Mesothelial cell of epicardium (in vitro differentiated cells): ENCODE measurements around the gene SMIM5. TPM values are rescaled to one million over a fixed set of nuclear protein-coding genes. Genes with fewer than 3 reads are reported as not detected.

Source experiments
- DNase-seq, 2 experiments: peaks; one replicate each; pipeline ENCODE4 v3.0.0; 2021; ENCODE audit warnings: low spot score in 2 of 2; ENCODE audit not compliant: unreplicated experiment in 2 of 2
- H3K27ac Mint-ChIP-seq: 2 replicates; pipeline ENCODE4 v1.8.0; 2021; ENCODE audit warnings: mixed read lengths
- H3K27me3 Mint-ChIP-seq: 2 replicates; pipeline ENCODE4 v1.8.0; 2021; ENCODE audit warnings: low read depth, mixed read lengths
- H3K36me3 Mint-ChIP-seq: 2 replicates; pipeline ENCODE4 v1.8.0; 2021; ENCODE audit warnings: mixed read lengths
- H3K4me1 Mint-ChIP-seq: 2 replicates; pipeline ENCODE4 v1.8.0; 2021; ENCODE audit warnings: mixed read lengths
- H3K4me3 Mint-ChIP-seq: 2 replicates; pipeline ENCODE4 v1.8.0; 2021; ENCODE audit warnings: mild to moderate bottlenecking, moderate library complexity, mixed read lengths
- H3K9me3 Mint-ChIP-seq: 2 replicates; pipeline ENCODE4 v1.8.0; 2021; ENCODE audit warnings: mixed read lengths
- total RNA-seq: library from RNA; stranded (reverse); gene quantifications from 3 replicates; pipeline ENCODE4 v1.2.1, GENCODE V29; 2021
- TF ChIP-seq, protein P1 (sequence below): fragments of 200-600 bp; sonication (generic); IDR thresholded peaks from one replicate; pipeline ENCODE4 v1.5.0; 2021; ENCODE audit warnings: antibody characterized with exemption; ENCODE audit not compliant: unreplicated experiment

SMIM5 gene
- total RNA-seq, 1 donor from 2014 or later = 1.7 TPM

DNA sequence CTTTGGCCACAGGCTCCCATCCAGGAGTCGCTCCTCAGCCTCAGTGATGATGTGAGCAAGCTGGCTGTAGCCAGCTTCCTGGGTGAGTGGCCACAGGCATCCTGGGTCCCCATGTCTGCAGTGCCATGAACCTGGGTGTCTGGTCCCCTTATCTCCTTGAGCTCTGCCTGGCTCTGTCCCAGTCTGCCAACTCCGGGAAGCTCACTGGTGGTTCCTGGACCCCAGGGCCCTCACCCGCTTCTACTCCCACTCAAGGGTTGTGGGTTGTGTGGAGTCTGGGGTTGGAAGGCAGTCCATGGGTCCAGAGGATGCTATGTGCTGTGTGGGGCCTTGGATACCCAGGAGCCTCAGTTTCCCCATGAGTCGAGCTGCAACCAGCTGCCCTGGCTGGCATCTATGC lies 11.7 kb upstream of the SMIM5 start:
- no peak overlapping the region for H3K4me3 Mint-ChIP-seq
- no peaks in the 10 kb centered on the region for H3K27me3 Mint-ChIP-seq
- H3K36me3 Mint-ChIP-seq = no peaks in the 10 kb centered on the region
- TF ChIP-seq, protein P1, sequence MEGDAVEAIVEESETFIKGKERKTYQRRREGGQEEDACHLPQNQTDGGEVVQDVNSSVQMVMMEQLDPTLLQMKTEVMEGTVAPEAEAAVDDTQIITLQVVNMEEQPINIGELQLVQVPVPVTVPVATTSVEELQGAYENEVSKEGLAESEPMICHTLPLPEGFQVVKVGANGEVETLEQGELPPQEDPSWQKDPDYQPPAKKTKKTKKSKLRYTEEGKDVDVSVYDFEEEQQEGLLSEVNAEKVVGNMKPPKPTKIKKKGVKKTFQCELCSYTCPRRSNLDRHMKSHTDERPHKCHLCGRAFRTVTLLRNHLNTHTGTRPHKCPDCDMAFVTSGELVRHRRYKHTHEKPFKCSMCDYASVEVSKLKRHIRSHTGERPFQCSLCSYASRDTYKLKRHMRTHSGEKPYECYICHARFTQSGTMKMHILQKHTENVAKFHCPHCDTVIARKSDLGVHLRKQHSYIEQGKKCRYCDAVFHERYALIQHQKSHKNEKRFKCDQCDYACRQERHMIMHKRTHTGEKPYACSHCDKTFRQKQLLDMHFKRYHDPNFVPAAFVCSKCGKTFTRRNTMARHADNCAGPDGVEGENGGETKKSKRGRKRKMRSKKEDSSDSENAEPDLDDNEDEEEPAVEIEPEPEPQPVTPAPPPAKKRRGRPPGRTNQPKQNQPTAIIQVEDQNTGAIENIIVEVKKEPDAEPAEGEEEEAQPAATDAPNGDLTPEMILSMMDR = no peak
- no peak overlapping the region for H3K27ac Mint-ChIP-seq
- no peak for DNase-seq
- no peaks in the 10 kb centered on the region for H3K9me3 Mint-ChIP-seq
- peaks cover 6% of the 10 kb centered on the region for H3K4me1 Mint-ChIP-seq

DNA sequence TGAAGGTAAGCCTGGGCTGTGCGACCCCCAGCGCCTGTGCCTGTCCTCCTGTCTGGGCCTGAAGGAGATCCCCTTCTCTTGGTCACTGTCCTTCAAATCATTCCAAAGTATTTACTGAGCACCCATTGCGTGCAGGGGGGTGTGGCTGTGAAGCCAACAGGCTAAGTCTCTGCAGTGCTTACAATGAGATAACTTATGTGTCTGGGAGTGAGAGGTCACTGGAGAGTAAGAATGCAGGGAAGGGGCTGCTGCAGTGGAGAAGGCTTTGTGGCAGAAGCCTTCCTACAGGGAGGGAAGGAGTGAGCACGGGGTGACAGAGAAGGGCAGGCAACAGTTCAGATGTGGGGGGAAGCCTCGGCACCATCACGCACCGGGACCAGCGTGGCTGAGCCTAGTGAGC lies 11.2 kb upstream of the SMIM5 start:
- Mint-ChIP-seq H3K4me3 (no peak overlapping the region), H3K4me1 (peaks cover 6% of the 10 kb centered on the region), H3K27ac (no peak overlapping the region), H3K36me3 (no peaks in the 10 kb centered on the region), H3K27me3 (no peaks in the 10 kb centered on the region), H3K9me3 (no peaks in the 10 kb centered on the region)
- TF ChIP-seq, protein P1 = no peak
- no peak for DNase-seq

GRCh38 chr17:75622771-75623273 lies 10.4 kb upstream of the SMIM5 start:
- Mint-ChIP-seq H3K27ac (no peak overlapping the region), H3K4me1 (peaks cover 6% of the 10 kb centered on the region), H3K9me3 (no peaks in the 10 kb centered on the region), H3K4me3 (no peak overlapping the region), H3K27me3 (no peaks in the 10 kb centered on the region), H3K36me3 (peaks cover 2% of the 10 kb centered on the region)
- TF ChIP-seq, protein P1 = no peak
- no peak for DNase-seq

GRCh38 chr17:75623386-75623785 lies 9.8 kb upstream of the SMIM5 start:
- Mint-ChIP-seq H3K27me3 (no peaks in the 10 kb centered on the region), H3K27ac (no peak overlapping the region), H3K4me1 (peaks cover 6% of the 10 kb centered on the region), H3K36me3 (peaks cover 2% of the 10 kb centered on the region), H3K9me3 (no peaks in the 10 kb centered on the region), H3K4me3 (no peak overlapping the region)
- TF ChIP-seq, protein P1 = no peak
- no peak for DNase-seq

- no peak overlapping the region for H3K27ac Mint-ChIP-seq
- H3K4me3 Mint-ChIP-seq = no peak overlapping the region
- DNase-seq = no peak
- H3K9me3 Mint-ChIP-seq = no peaks in the 10 kb centered on the region
- H3K36me3 Mint-ChIP-seq = peaks cover 2% of the 10 kb centered on the region
- H3K4me1 Mint-ChIP-seq = peaks cover 6% of the 10 kb centered on the region
- H3K27me3 Mint-ChIP-seq = no peaks in the 10 kb centered on the region
- TF ChIP-seq, protein P1 = no peak
Measured at GRCh38 chr17:75624021-75624420, 9.2 kb upstream of the SMIM5 start.

GRCh38 chr17:75624714-75625345 lies 8.4 kb upstream of the SMIM5 start:
- Mint-ChIP-seq H3K4me3 (no peak overlapping the region), H3K4me1 (peaks cover 6% of the 10 kb centered on the region), H3K9me3 (no peaks in the 10 kb centered on the region), H3K27me3 (no peaks in the 10 kb centered on the region), H3K27ac (no peak overlapping the region), H3K36me3 (peaks cover 2% of the 10 kb centered on the region)
- no peak for DNase-seq
- TF ChIP-seq, protein P1 = no peak
